Measurements from ENCODE around the gene WFDC1.

WFDC1 gene

GRCh38 chr16:84312783-84313382, 18.2 kb downstream of the WFDC1 start:
- TF ChIP-seq CTCF (IDR thresholded peaks at IDR 0.05) (peak; percentile 55), ZFX (IDR thresholded peaks at IDR 0.05; ENCODE audit: borderline replicate concordance) (no peak)
- H3K27ac ChIP-seq: no peak overlapping the region

- no peak for TF ChIP-seq ZFX (IDR thresholded peaks at IDR 0.05; ENCODE audit: borderline replicate concordance)
- TF ChIP-seq CTCF (IDR thresholded peaks at IDR 0.05): no peak
- H3K27ac ChIP-seq: no peak overlapping the region
Measured at GRCh38 chr16:84313921-84314320, 19.2 kb downstream of the WFDC1 start.

- no peak overlapping the region for H3K27ac ChIP-seq
- no peak for TF ChIP-seq CTCF (IDR thresholded peaks at IDR 0.05)
- TF ChIP-seq ZFX (IDR thresholded peaks at IDR 0.05; ENCODE audit: borderline replicate concordance): no peak
Measured at GRCh38 chr16:84314373-84314772, 19.7 kb downstream of the WFDC1 start.

GRCh38 chr16:84314814-84315213, 20.1 kb downstream of the WFDC1 start:
- no peak overlapping the region for H3K27ac ChIP-seq
- no peak for TF ChIP-seq ZFX (IDR thresholded peaks at IDR 0.05; ENCODE audit: borderline replicate concordance)
- TF ChIP-seq CTCF (IDR thresholded peaks at IDR 0.05): no peak

- no peak for TF ChIP-seq ZFX (IDR thresholded peaks at IDR 0.05; ENCODE audit: borderline replicate concordance)
- TF ChIP-seq CTCF (IDR thresholded peaks at IDR 0.05): no peak
- H3K27ac ChIP-seq: no peak overlapping the region
Measured at GRCh38 chr16:84315422-84315821, 20.7 kb downstream of the WFDC1 start.

GRCh38 chr16:84318091-84318975, 23.7 kb downstream of the WFDC1 start:
- TF ChIP-seq CTCF (IDR thresholded peaks at IDR 0.05) (no peak), ZFX (IDR thresholded peaks at IDR 0.05; ENCODE audit: borderline replicate concordance) (no peak)
- H3K27ac ChIP-seq: no peak overlapping the region

GRCh38 chr16:84319146-84319760, 24.6 kb downstream of the WFDC1 start:
- H3K27ac ChIP-seq: no peak overlapping the region
- TF ChIP-seq ZFX (IDR thresholded peaks at IDR 0.05; ENCODE audit: borderline replicate concordance) (no peak), CTCF (IDR thresholded peaks at IDR 0.05) (no peak)
